ENCODE data around the gene DGKZ. TPM values are rescaled to one million over a fixed set of nuclear protein-coding genes. Genes with fewer than 3 reads are reported as not detected.

Gene DGKZ
- total RNA-seq, 3 donors from 2014 or later, result 41.2 to 49.6 (median 47.2) TPM

DNA sequence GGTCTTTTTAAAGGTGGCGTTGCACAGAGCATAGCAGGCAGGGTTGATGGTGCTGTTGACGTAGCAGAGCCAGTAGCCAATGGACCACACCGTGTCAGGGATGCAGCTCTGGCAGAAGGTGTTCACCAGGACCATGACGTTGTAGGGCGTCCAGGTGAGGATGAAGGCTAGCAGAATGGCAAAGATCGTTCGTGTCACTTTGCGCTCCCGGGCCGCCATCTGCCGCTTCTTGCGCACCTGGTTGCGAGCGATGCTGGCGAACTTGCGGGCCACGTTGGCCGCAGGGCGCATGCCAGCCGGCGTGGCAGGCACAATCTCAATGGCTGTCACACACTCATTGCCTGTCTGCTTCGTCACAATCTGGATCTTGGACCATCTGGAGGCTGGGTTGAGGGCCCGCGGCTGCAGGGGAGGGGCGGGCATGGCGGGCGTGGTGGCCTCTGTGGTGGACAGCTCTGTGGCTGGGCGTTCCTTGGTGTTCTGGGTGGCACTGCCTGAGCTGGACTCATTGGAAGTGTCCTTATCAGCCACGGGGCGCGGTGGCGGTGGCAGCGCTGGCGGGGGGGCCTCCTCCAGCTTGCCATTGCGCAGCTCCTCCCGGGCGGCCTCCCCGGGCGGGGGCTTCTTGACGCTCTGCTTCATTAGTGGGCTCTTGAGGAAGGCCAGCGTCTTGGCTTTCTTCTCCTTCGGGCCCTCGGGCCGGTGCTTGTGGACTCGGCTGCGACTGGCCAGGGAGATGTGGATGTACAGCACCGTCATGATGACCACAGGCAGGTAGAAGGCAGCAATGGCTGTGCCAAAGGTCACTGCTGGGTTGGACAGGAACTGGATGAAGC, 38.1 kb downstream of the DGKZ start:
- no peak for DNase-seq
- no peak overlapping the region for H3K4me3 ChIP-seq
- no peak for ATAC-seq
- intact Hi-C loops (cut with DNase I, micrococcal nuclease), result loop anchor here in 1 of 2 donors (5.0 kb wide), 1 partner anchor 147 kb away; no protein-coding TSS in a partner anchor
- H3K36me3 ChIP-seq (ENCODE audit: low read depth), result no peaks in the 10 kb centered on the region
- no peaks in the 10 kb centered on the region for H3K9me3 ChIP-seq
- peaks cover 31% of the 10 kb centered on the region for H3K4me1 ChIP-seq (ENCODE audit: low read depth)
- TF ChIP-seq, protein P1, sequence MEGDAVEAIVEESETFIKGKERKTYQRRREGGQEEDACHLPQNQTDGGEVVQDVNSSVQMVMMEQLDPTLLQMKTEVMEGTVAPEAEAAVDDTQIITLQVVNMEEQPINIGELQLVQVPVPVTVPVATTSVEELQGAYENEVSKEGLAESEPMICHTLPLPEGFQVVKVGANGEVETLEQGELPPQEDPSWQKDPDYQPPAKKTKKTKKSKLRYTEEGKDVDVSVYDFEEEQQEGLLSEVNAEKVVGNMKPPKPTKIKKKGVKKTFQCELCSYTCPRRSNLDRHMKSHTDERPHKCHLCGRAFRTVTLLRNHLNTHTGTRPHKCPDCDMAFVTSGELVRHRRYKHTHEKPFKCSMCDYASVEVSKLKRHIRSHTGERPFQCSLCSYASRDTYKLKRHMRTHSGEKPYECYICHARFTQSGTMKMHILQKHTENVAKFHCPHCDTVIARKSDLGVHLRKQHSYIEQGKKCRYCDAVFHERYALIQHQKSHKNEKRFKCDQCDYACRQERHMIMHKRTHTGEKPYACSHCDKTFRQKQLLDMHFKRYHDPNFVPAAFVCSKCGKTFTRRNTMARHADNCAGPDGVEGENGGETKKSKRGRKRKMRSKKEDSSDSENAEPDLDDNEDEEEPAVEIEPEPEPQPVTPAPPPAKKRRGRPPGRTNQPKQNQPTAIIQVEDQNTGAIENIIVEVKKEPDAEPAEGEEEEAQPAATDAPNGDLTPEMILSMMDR (IDR thresholded peaks at IDR 0.05), result no peak

DNA sequence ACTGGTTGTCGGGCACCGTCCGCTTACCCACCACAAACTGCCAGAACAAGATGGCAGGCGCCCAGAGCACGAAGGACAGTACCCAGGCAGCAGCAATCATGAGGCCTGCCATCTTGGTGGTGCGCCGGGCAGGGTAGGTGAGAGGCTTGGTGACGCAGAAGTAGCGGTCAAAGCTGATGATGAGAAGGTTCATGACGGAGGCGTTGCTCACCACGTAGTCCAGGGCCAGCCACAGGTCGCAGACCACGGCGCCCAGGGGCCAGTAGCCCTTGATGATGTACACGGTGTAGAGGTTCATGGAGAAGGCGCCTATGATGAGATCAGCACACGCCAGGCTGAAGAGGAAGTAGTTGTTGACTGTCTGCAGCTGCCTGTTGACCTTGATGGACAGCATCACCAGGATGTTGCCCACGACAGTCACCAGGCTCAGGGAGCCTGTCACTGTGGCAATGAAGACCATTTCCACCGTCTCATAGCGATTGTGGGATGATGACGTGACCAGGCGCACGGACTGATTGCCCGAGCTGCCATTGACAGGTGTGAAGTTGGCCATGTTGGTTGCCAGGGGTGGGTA, 38.8 kb downstream of the DGKZ start:
- ATAC-seq, result no peak
- TF ChIP-seq, protein P1 (IDR thresholded peaks at IDR 0.05), result no peak
- H3K4me1 ChIP-seq (ENCODE audit: low read depth), result peaks cover 36% of the 10 kb centered on the region

DNA sequence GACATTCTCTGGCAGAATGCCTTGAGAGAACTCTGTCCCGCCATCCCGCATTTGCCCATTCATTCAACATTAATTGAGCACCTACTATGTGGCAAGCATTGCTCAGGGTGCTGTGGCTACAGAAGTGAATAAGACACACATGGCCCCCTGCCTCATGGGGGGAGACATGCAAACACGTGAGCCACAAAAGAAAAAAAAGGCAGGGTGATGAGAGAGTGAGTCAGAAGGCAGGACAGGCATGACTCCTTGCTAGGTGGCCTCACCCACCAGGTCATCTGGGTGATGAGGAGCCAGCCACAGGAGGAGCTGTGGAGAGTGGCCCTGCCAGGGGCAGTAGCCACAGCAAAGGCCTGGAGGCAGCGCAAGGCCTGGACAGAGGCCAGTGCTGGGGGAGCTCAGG, 39.4 kb downstream of the DGKZ start:
- Histone ChIP-seq H3K36me3 (ENCODE audit: low read depth) (no peaks in the 10 kb centered on the region), H3K9me3 (no peaks in the 10 kb centered on the region), H3K4me3 (no peak overlapping the region), H3K4me1 (ENCODE audit: low read depth) (peaks cover 40% of the 10 kb centered on the region)
- intact Hi-C loops (cut with DNase I, micrococcal nuclease), result loop anchor here in 1 of 2 donors (5.0 kb wide), 1 partner anchor 146 kb away; no protein-coding TSS in a partner anchor
- DNase-seq, result no peak
- ATAC-seq, result no peak
- TF ChIP-seq, protein P1 (IDR thresholded peaks at IDR 0.05), result no peak

More for the DNA sequence above, 38.8 kb downstream of the DGKZ start:
- Histone ChIP-seq H3K4me3 (no peak overlapping the region), H3K9me3 (no peaks in the 10 kb centered on the region), H3K36me3 (ENCODE audit: low read depth) (no peaks in the 10 kb centered on the region)
- no peak for DNase-seq
- intact Hi-C loops (cut with DNase I, micrococcal nuclease), result loop anchor here in 1 of 2 donors (5.0 kb wide), 1 partner anchor 146 kb away; no protein-coding TSS in a partner anchor

DNA sequence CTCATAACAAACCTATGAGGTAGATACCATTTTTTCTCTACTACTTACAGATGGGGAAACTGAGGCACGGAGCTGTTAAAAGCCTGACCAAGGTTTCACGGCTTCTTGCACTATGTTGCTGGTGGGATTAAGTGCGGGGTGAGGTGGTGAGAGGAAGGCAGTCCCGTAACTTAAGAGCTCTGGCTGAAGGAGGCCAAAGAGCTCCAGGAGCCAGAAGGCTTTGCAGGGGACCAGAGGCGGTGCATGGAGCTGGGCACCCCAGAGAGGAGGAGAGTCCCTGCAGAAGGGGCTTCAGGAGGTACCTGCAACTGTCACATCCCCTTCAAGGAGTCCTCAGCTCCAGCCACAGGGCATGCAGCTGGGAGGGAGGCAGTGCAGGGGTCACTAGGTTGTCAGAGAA, 40.2 kb downstream of the DGKZ start:
- Histone ChIP-seq H3K36me3 (ENCODE audit: low read depth) (no peaks in the 10 kb centered on the region), H3K4me3 (no peak overlapping the region), H3K9me3 (no peaks in the 10 kb centered on the region), H3K4me1 (ENCODE audit: low read depth) (peaks cover 41% of the 10 kb centered on the region)
- intact Hi-C loops (cut with DNase I, micrococcal nuclease), result loop anchor here in 1 of 2 donors (5.0 kb wide), 1 partner anchor 145 kb away; no protein-coding TSS in a partner anchor
- TF ChIP-seq, protein P1 (IDR thresholded peaks at IDR 0.05), result no peak
- ATAC-seq (no peak), DNase-seq (no peak)

DNA sequence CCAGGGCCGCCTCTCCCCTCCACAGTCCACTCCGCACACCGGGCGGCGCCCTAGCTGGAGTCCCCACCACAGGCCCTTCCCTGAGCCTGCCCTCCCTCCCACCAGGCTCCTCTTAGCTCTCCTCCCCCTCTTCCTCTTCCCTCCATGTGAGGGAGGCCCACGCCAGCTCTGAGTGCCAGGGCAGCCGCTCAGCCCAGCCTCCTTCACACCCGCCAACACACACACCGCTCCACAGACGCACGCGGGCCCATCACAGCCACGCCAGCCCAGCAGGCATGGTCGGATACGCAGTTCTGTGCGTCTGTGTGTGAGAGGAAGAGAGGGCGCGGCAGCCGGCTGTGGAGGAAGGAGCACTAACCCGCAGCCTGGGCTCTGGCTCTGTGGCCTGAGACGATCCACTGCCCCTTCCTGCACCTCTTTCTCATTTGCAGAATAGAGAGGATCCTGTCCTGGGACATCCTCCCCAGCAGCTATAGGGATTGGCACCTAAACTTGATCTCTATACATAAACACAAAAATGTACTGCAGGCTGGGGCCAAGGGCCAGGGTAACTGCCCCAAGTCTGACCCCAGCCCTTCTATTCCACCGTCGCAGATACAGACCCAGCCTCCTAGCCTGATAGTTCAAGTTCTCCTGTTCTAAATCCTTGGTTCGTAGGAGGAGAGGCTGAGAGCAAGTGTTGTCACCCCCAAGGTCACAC, 40.8 kb downstream of the DGKZ start:
- DNase-seq (no peak), ATAC-seq (no peak)
- H3K4me3 ChIP-seq, result no peak overlapping the region
- TF ChIP-seq, protein P1 (IDR thresholded peaks at IDR 0.05), result no peak
- no peaks in the 10 kb centered on the region for H3K36me3 ChIP-seq (ENCODE audit: low read depth)
- H3K9me3 ChIP-seq, result no peaks in the 10 kb centered on the region
- intact Hi-C loops (cut with DNase I, micrococcal nuclease), result loop anchor here in 1 of 2 donors (5.0 kb wide), 1 partner anchor 144 kb away; no protein-coding TSS in a partner anchor
- H3K4me1 ChIP-seq (ENCODE audit: low read depth), result peaks cover 46% of the 10 kb centered on the region

Data from mucosa of descending colon (tissue), 3 donors.